Fibroblast of lung (primary cell): Measurements from ENCODE around the gene SPATC1L. TPM values are rescaled to one million over a fixed set of nuclear protein-coding genes. Genes with fewer than 3 reads are reported as not detected.
A peak's percentile ranks its signal among the peaks of the same experiment; 100 is the strongest.

ENCODE experiments used
- DNase-seq, 2 donors: peaks; one replicate each; pipeline versions ENCODE4 v3.0.0 to v3.0.0-alpha.2; 2010; ENCODE audit warnings: low read depth in 2 of 2
- H2AFZ ChIP-seq: 2 replicates; pipeline ENCODE4 v1.5.1; 2012; ENCODE audit warnings: low read length, control low read depth, inconsistent platforms
- H3K27ac ChIP-seq: 2 replicates; pipeline ENCODE4 v1.5.1; 2011; ENCODE audit warnings: low read length, control low read depth; ENCODE audit not compliant: insufficient read depth
- H3K27me3 ChIP-seq: 2 replicates; pipeline ENCODE4 v1.5.1; 2011; ENCODE audit warnings: mild to moderate bottlenecking, low read length; ENCODE audit not compliant: control insufficient read depth, insufficient read depth
- H3K36me3 ChIP-seq: 2 replicates; pipeline ENCODE4 v1.5.1; 2011; ENCODE audit warnings: low read length; ENCODE audit not compliant: control insufficient read depth, insufficient read depth
- H3K4me1 ChIP-seq: 2 replicates; pipeline ENCODE4 v1.5.1; 2011; ENCODE audit warnings: low read length; ENCODE audit not compliant: control insufficient read depth, insufficient read depth; ENCODE audit errors: extremely low read depth
- H3K4me2 ChIP-seq: 2 replicates; pipeline ENCODE4 v1.5.1; 2011; ENCODE audit warnings: low read length, control low read depth; ENCODE audit not compliant: insufficient read depth; ENCODE audit errors: extremely low read depth
- H3K4me3 ChIP-seq, 4 experiments: fragments of 200-600 bp in 1 of 4; sonication (generic) in 1 of 4; replicated peaks in 1 of 4; 2 replicates each; pipeline ENCODE4 v1.5.1; 2011 to 2016; ENCODE audit warnings: low read length in 4 of 4, low read depth in 3 of 4, mild to moderate bottlenecking in 3 of 4, control low read depth in 2 of 4, inconsistent platforms in 1 of 4, mixed read lengths in 1 of 4; ENCODE audit not compliant: insufficient read depth in 1 of 4; ENCODE audit errors: control extremely low read depth in 1 of 4
- H3K79me2 ChIP-seq: 2 replicates; pipeline ENCODE4 v1.5.1; 2012; ENCODE audit warnings: mild to moderate bottlenecking, low read length, inconsistent platforms; ENCODE audit not compliant: control insufficient read depth, insufficient read depth
- H3K9ac ChIP-seq: 2 replicates; pipeline ENCODE4 v1.5.1; 2011; ENCODE audit warnings: mild to moderate bottlenecking, low read length, control low read depth; ENCODE audit not compliant: insufficient read depth
- H3K9me3 ChIP-seq: 2 replicates; pipeline ENCODE4 v1.5.1; 2012; ENCODE audit warnings: low read depth, low read length; ENCODE audit not compliant: control insufficient read depth, insufficient read depth
- H4K20me1 ChIP-seq: 2 replicates; pipeline ENCODE4 v1.5.1; 2011; ENCODE audit warnings: low read length; ENCODE audit not compliant: control insufficient read depth, insufficient read depth; ENCODE audit errors: extremely low read depth
- CTCF ChIP-seq, 2 donors: IDR thresholded peaks in 1 of 2; conservative IDR thresholded peaks in 1 of 2; 1 replicate in 1 of 2; 2 replicates in 1 of 2; pipeline ENCODE4 v1.5.1; 2011 to 2012; ENCODE audit warnings: low read length in 2 of 2, control low read depth in 1 of 2, inconsistent platforms in 1 of 2, low read depth in 1 of 2, mild to moderate bottlenecking in 1 of 2
- EZH2 ChIP-seq: IDR thresholded peaks from 2 replicates; pipeline ENCODE4 v1.5.1; 2012; ENCODE audit warnings: low read length, control low read depth, mild to moderate bottlenecking; ENCODE audit errors: missing control alignments
- polyA plus RNA-seq, 2 donors: library from polyadenylated mRNA; depleted of rRNA in 1 of 2; stranded (reverse) in 1 of 2; unstranded in 1 of 2; fragments of >200 nt; gene quantifications; 2 replicates each; pipeline ENCODE4 v1.2.1, GENCODE V29; 2011 to 2012; ENCODE audit warnings: missing spikeins in 1 of 2
- total RNA-seq: library from RNA; depleted of rRNA; stranded (reverse); fragments of >200 nt; gene quantifications from 2 replicates; pipeline ENCODE4 v1.2.1, GENCODE V29; 2014

The SPATC1L gene
- total and polyA plus RNA-seq, 2 donors (not counting 1 experiment from before 2014, with no cell fraction given): 2.9 to 9.6 TPM

GRCh38 chr21:46130831-46131587 is 53.2 kb downstream of the SPATC1L start:
- Histone ChIP-seq H3K36me3 (peaks cover 50% of the 10 kb centered on the region), H3K27ac (no peak overlapping the region)

GRCh38 chr21:46129846-46130651 is 54.2 kb downstream of the SPATC1L start:
- Histone ChIP-seq H3K4me1 (no peaks in the 10 kb centered on the region), H3K9ac (no peak overlapping the region), H3K27me3 (no peaks in the 10 kb centered on the region), H3K36me3 (peaks cover 59% of the 10 kb centered on the region), H4K20me1 (no peaks in the 10 kb centered on the region), H3K9me3 (no peaks in the 10 kb centered on the region), H3K4me3 (no peak overlapping the region), H2AFZ (no peak overlapping the region), H3K79me2 (peaks cover 3% of the 10 kb centered on the region), H3K4me2 (no peak overlapping the region), H3K27ac (no peak overlapping the region)
- DNase-seq: no peak
- TF ChIP-seq CTCF (conservative IDR thresholded peaks at IDR 0.05 in 1 of 2, IDR thresholded peaks at IDR 0.05 in 1 of 2; ENCODE audit: low read depth in 1 of 2, low read length in 2 of 2): no peak
- TF ChIP-seq EZH2: no peak

More at GRCh38 chr21:46130831-46131587, 53.2 kb downstream of the SPATC1L start:
- Histone ChIP-seq H3K4me3 (no peak overlapping the region), H2AFZ (no peak overlapping the region), H3K9me3 (no peaks in the 10 kb centered on the region), H3K9ac (no peak overlapping the region), H3K4me2 (no peak overlapping the region), H3K4me1 (no peaks in the 10 kb centered on the region), H4K20me1 (no peaks in the 10 kb centered on the region), H3K27me3 (no peaks in the 10 kb centered on the region), H3K79me2 (no peaks in the 10 kb centered on the region)
- peak in 1 of 2 donors; percentile 34 for DNase-seq
- TF ChIP-seq EZH2 (no peak), CTCF (conservative IDR thresholded peaks at IDR 0.05 in 1 of 2, IDR thresholded peaks at IDR 0.05 in 1 of 2; ENCODE audit: low read depth in 1 of 2, low read length in 2 of 2) (no peak)

- H4K20me1 ChIP-seq: no peaks in the 10 kb centered on the region
- H3K27me3 ChIP-seq: no peaks in the 10 kb centered on the region
- H2AFZ ChIP-seq: no peak overlapping the region
- no peak for TF ChIP-seq EZH2
- no peak for TF ChIP-seq CTCF (conservative IDR thresholded peaks at IDR 0.05 in 1 of 2, IDR thresholded peaks at IDR 0.05 in 1 of 2; ENCODE audit: low read depth in 1 of 2, low read length in 2 of 2)
- H3K4me2 ChIP-seq: no peak overlapping the region
- peaks cover 68% of the 10 kb centered on the region for H3K36me3 ChIP-seq
- H3K4me3 ChIP-seq: no peak overlapping the region
- no peaks in the 10 kb centered on the region for H3K4me1 ChIP-seq
- H3K9ac ChIP-seq: no peak overlapping the region
- DNase-seq: no peak
- no peaks in the 10 kb centered on the region for H3K9me3 ChIP-seq
- no peak overlapping the region for H3K27ac ChIP-seq
- H3K79me2 ChIP-seq: peaks cover 6% of the 10 kb centered on the region
Observed at GRCh38 chr21:46128933-46129571, 55.2 kb downstream of the SPATC1L start.
